NK-92 treated with Interleukin-12 subunit alpha and Interleukin-12 subunit beta, amount 100 ng/mL, for 24 hours (cell line): ENCODE measurements around the gene SETD1A.

ENCODE experiments used
- DNase-seq: peaks from one replicate; lab custom pipeline; 2025; lab: John Stamatoyannopoulos, UW

Gene SETD1A

DNA sequence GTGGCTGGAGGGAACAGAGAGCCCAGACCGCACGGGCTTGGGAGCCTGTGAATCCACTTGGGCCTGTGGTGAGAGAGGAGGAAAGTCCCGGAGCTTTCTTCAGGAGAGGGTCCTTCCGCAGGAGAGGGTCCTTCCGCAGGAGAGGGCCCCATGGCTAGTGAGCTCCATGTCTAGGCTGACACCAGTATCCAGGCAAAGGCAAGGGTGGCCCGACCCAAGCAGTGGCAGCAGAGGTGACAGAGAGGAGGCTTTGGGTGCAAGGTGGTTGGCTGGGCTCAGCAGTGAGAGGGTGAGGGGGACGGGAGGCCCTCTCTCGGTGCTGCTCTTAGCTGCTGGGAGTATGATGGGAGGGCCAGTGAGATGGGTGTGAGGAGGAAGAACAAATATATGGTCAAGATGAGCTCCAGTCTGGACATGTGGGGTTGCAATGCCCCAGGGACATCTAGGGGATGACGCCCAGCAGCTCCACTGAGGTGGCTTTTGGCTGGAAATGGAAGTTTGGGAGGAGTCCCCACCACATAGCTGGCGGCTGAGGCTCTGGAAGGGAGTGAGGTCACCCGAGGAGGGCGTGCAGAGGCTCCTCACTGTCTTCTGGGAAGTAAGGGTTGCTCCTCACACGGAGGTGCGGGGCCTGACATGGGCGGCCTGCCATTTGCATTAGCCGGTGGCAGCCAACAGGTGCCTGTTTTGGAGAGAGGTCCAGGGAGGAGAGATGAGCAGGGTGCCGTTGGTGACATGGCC, 25.2 kb downstream of the SETD1A start:
- DNase-seq: no peak

DNA sequence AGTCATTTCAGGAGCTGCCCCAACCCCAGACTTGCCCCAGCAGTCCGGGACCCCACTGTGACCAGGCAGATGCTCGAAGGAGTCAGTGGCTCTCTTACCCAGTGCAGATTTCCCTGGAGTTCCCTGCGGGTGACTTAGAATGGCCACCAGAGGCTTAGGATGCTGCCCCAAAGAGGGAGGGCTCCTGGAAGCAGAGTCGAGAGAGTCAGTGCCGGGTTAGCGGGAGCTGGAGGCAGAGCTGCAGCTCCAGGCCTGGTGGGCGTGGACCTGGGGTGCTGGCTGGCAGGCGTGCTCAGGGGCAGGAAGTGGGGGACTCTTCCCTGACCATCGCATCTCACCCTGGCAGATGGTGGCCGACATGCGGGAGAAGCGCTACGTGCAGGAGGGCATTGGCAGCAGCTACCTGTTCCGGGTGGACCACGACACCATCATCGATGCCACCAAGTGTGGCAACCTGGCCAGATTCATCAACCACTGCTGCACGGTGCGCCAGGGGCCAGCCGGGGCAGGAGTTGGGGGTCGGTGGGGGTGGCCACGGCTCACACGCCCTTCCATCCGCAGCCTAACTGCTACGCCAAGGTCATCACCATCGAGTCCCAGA, 25.8 kb downstream of the SETD1A start:
- DNase-seq: no peak

DNA sequence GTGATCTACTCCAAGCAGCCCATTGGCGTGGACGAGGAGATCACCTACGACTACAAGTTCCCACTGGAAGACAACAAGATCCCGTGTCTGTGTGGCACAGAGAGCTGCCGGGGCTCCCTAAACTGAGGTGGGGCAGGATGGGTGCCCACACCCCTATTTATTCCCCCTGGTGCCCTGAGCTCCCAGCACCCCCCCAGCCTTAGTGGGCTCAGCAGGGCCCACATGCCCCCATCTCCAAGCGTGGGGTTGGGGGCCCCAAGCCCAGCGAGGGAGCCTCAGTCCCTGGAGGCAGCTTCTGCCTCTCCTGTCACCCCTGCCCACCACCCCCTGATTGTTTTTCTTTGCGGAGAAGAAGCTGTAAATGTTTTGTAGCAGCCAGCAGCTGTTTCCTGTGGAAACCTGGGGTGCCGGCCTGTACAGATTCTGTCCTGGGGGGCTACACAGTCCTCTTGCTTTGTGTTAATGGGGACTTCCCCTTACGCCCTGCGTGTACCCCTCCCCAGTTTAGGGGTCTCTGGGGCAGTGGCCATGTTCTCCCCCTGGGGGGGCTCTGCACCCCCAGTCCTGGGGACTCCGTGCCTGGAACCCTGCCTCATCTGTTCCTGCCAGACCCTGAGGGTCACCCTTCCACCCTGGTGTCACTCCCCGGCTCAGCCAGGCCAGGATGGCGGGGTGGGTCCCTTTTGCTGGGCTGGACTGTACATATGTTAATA, 26.5 kb downstream of the SETD1A start:
- DNase-seq: no peak

DNA sequence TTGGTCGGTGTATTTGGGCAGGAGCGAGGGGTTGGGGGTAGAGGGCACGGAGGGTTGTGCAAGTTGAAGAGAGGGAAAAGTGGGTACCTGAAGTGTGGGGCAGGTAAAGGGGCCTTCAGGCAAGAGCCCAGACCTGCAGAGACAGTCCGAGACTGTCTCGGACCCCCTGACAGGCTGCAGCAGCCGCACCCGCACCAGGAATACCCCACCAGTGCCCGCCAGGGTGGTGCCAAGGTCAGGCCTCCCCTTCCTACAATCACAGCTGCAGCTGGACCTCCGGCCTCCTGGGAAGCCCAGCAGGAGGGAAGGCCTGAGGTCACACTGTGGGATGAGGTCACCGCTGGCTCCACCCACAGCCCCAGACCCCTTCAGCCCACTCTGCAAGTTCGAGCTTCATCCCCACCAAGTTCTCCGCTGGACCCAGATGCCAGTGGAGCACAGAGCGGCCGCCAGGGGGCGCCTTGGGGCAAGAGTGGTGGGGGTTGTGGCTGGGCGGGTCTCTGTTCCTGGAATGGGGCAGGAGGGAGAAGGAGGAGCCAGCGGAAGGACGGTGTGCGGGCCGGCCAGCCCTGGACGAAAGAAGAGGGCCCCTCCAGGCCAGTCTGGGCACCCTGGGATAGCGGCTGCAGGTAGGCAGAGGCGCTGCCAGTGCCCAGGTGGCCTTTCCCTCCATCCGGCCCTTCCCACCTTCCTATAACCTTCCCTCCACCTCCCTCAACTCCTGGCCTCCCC, 27.3 kb downstream of the SETD1A start, which contains the start of gene HSD3B7:
HSD3B7 (plus strand) TSS at position 539 of the 732 bp plus-strand sequence. CDS start 452 bp downstream, outside the sequence.
- peak; percentile 66 for DNase-seq

DNA sequence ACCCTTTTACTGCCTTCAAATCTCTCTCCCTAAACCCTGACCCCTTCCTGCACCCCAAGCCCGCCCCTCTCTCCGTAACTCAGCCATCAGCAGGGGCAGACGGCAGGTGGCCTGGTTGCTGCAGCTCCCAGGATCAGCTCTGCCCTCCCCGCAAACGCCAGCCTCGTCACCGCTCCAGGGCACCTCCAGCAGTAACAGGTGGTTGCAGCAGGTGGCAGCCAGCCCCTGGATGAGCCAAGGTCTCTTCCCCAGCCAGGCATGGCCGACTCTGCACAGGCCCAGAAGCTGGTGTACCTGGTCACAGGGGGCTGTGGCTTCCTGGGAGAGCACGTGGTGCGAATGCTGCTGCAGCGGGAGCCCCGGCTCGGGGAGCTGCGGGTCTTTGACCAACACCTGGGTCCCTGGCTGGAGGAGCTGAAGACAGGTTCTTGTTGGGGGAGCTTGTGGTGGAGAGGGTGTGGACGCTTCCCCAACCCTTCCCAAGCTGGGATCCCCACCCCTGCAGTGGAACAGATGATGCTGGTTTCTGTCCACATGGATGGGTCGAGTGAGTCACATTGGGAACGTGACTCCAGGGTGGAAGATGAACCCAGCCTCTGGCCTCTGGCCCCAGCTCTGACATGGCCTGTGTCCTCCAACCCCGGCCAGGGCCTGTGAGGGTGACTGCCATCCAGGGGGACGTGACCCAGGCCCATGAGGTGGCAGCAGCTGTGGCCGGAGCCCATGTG, 28.0 kb downstream of the SETD1A start:
- DNase-seq: no peak

DNA sequence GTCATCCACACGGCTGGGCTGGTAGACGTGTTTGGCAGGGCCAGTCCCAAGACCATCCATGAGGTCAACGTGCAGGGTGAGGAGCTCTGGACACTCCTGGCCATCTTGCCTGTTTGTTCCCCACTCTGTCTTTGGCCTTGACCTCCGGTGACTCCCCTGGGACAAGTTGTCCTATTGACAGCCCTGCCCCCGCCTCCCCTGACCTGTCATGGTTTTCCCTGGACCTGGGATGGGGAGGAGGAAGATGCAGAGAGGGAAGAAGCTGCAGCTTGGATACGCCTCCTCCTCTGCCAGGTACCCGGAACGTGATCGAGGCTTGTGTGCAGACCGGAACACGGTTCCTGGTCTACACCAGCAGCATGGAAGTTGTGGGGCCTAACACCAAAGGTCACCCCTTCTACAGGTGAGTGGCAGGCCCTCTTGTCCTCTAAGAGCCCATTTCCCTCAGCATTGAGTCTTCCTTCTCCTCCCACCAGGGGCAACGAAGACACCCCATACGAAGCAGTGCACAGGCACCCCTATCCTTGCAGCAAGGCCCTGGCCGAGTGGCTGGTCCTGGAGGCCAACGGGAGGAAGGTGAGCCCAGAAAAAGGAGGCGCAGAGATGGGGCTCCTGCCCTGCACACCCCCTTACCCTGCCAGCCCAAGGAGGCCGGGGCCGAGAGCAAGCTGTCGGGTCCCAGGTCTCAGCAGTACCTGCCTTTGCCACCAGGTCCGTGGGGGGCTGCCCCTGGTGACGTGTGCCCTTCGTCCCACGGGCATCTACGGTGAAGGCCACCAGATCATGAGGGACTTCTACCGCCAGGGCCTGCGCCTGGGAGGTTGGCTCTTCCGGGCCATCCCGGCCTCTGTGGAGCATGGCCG, 28.8 kb downstream of the SETD1A start:
- no peak for DNase-seq

DNA sequence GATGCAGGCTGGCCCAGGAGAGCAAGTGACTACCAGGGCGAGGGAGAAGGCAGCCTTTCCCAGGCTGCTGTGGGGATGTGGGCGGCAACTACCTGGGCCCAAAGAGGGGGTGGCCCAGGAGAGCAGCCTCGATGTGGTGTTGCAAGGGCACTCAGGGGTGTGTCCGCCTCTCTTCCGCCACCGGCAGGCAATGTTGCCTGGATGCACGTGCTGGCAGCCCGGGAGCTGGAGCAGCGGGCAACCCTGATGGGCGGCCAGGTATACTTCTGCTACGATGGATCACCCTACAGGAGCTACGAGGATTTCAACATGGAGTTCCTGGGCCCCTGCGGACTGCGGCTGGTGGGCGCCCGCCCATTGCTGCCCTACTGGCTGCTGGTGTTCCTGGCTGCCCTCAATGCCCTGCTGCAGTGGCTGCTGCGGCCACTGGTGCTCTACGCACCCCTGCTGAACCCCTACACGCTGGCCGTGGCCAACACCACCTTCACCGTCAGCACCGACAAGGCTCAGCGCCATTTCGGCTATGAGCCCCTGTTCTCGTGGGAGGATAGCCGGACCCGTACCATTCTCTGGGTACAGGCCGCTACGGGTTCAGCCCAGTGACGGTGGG, 30.1 kb downstream of the SETD1A start:
- DNase-seq: no peak

DNA sequence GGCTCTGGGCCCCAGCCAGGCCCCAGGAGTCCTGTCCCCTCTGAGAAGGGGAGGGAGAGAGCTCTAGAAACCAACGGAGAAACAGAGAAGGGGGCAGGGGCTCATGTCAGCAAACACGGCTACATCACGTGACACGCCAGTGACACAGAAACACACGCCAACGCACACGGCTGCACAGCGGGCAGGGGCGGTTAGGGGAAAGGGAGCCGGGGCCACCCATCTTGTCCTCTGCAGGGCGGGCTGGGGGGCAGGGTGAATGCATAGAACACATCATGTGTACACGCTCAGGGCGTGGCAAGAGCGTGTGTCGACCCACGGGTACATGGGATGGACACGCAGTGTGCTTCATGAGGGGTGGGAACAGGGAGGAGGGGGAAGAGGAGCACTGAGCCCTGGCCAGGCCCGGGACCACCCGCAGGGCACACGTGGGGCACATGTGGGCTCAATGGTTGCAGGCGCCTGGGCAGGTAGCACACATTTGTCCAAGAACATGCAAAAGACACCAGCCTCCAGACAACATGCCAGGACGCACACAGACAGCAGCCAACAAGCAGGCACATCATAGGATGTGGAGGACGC, 32.0 kb downstream of the SETD1A start:
- DNase-seq: no peak

DNA sequence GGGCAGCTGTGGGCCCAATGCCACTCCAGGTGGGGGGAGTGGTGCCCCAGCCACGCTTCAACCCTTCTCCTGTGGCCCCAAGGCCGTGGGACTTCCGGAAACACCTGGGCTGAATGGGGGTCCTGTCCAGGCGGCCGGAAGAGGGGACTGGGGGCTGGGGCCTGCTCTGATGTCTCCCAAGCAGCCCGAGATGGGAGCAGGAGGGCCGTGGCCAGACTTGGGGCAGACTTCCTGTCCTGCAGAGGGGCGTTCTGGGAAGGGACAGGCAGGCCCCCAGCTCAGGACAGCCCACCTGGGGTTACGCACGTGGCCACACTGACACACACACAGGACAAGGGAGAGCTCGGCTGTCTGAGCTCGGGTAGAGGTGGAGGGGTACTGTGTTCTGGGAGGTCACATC, 32.6 kb downstream of the SETD1A start:
- DNase-seq: no peak

DNA sequence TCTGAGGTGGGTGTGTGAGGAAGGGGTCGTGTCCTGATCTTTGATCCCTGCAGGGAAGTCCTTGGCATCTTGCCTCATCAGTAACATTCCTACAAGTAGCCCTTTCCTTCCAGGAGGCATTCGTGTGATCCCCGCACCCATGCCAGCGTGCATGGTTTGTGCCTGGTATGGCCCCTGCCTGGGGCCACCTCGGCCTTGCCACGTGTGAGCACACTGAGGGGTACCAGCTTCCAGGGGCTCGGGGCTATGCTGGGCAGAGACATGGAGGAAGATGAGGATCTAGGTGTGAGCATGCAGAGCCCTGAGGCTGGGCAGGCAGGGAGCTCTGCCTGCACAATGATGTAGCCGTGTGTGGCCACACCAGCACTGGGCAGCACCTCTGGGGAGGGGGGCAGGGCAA, 33.5 kb downstream of the SETD1A start:
- DNase-seq: no peak

DNA sequence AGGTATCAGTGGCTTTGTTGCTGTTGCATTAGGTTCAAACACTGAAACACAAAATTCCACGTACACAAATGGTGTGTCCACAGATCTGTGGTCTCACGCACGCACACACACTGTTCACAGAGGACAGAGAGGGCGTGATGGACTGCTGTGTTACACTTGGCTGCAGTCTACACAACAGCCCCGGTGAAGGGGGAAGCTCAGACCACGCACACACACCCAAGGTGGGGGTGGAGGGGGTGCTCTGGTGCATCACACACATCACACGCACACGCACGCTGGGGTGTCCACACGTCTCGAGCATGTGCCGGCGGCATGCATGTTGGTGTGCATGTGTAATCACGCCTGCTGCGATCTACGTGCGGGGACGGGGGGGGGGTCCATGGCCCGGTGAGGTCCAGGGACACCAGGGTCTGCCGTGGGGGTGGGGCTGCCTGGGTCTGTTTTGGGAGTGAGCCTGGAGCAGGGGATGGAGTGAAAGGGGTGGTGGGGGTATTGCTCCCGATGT, 34.8 kb downstream of the SETD1A start:
- no peak for DNase-seq

DNA sequence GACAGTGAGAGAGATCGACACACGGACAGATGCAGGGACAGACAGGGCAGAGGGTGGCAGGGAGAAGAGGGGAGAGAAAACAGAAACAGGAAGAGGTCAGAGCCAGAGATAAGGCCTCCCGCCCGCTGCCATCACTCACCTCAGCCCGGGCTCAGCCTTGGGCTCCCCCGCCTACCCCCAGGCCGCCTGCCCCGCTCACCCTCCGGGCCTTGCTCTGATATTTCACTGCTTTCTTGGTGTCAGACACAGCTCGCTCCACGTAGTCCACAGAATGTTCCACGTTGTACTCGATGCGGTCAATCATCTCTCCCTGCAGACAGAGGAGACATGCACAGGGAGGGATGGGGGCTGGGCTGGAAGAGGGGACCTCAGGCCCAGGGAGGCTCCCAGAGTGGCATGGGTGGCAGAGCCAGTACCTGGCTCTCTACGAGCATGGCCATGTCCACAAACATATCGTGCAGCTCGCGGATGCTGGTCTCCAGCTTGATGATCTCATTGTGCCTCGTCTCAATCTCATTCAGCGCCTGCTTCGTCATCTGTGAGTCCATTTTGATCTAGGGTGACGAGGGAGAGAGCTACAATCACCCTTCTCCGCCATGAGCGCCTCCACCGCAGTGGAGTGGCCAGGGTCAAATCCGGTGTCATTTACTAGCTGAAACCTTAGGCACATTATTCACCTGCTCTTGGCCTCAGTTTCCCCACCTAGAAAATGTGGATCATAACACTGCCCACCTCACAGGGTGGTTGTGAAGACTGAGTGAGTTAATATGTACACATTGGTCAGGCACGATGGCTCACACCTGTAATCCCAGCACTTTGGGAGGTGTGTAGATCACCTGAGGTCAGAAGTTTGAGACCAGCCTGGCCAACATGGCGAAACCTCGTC, 35.6 kb downstream of the SETD1A start:
- DNase-seq: no peak

DNA sequence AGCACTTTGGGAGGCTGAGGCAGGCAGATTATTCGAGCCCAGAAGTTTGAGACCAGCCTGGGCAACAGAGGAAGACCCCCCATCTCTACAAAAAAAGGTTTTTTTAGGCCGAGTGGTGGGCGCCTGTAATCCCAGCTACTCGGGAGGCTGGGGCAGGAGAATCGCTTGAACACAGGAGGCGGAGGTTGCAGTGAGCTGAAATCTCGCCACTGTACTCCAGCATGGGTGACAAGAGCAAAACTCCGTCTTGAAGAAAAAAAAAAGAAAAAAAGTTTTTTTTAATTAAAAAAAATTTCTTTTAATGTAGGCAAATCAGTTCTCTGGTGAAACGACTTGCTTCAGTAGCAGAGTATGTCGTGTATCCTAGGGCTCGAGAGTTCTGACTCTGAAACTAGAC, 38.4 kb downstream of the SETD1A start:
- DNase-seq: no peak

DNA sequence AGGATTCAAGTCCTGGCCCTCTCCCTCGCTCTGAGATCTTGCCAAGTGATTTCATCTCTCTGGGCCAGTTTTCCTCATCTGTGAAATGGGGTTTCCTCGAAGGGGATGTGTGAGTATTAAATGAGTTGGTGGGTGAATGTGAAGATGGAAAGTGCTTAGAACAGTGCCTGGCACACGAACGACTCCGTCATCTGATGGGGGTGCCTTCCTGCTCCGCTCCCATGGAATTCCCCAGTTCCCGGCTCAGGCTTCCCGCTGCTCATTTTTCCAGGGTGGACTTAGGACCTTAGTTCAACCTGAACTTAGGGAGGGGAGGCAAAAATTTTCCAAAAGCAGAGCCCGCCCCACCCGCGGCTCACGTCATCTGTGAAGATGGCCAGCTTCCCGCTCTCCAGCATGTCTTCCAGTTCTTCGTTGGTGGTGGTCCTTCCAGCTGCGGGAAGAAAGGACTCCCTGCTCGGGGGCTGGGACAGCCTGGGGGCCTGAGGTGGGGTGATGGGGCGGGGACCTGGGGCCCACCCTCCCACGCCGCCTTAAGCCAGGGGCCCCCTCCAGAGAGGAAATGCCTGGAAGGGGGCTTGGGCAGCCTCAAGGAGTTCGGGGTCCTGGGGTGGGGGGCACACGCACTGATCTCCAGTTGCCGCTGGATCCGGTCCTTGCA, 38.9 kb downstream of the SETD1A start:
- no peak for DNase-seq

DNA sequence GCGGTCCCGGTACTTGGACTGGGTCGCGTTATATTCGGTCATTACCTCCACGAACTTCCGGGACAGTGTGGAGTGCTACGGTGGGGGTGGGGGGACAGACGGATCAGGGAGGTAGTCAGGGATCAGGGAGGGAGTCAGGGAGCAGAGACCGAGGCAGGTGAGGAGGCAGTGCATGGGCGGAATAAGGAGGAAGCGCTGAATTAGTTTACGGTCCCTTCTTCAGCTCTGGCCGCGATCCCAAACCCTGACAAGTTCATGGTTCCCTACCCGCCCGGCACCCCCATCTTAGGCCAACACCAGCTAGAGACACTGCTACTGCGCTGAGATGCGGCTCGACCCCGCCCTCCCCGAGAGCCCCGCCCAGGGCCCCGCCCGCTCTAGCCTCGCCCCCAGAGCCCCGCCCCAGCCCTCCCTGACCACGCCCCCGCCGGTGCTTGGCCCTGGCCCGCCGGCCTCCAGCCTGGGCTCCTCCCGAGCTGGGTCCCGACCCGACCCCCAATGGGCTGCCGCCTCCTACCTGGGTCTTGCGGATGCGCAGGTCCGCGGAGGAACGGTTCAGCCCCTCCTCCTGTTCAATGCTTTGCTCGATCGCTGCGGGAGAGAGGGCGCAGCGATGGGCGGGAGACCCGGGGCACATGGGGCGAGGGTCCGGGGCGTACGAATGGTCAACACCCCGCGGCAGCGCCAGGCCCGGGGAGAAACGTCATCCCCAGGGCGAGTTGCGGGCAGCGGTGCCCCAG, 39.6 kb downstream of the SETD1A start:
- DNase-seq: peak; percentile 69

DNA sequence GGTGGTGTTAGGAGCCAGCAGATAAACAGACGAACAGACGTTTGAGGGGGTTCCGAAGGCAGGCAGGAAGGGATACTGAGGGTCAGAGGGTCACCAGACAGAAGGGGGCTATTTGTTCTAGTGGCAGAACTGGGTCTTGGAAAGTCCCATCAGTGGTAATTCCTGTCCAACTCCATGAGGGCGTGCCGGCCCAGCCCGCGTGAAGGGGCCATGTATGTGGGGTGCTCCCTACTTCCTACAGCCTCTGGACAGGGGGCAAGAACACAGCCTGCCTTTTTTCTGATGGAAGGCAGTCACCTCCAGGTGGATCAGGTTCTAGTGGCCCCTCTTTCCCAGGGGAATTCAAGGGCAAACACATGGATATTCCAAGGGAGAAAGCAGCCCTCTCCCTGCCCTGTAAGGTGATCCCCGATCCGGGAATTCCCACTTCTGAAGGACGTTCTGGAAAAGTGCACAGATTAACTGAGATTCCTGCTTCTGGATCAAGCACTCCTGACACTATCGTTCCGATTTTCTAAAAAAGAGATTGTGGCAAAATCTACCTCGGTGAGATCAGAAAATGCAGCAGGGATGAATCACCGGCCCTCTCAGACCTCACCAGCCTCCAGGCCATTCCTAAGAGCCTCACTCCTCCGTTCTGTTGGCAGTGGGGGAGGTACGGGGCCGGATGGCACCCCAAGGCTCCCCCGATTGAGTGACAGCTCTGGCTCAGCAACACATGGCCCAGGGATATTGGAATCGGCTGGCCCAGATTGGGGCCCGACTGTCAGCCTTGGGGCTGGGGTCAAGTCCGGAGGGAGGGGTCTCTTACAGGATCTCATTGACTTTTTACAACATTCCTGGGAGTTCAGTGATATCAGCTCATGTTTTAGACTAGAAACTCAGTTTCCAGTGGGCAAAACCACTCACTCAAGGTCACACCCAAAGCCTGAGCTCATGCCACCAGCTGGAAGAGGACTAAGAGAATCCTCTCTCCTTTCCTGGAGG, 40.5 kb downstream of the SETD1A start:
- DNase-seq: no peak
